Lower lobe of right lung (tissue), 2 donors: Measurements from ENCODE around the gene KIF2A. TPM values are rescaled to one million over a fixed set of nuclear protein-coding genes. Genes with fewer than 3 reads are reported as not detected.

ENCODE experiments used
- ATAC-seq, 2 donors: fragments of 200-7000 bp; cut with Tn5 transposase; one replicate each; pipeline ENCODE4 v1.9.1; 2020 to 2022; ENCODE audit warnings: mild to moderate bottlenecking in 2 of 2, moderate library complexity in 2 of 2
- DNase-seq: peaks from one replicate; pipeline ENCODE4 v3.0.0-alpha.2; 2020
- H3K27ac ChIP-seq: fragments of 200-600 bp; one replicate; pipeline ENCODE4 v1.8.0; 2022
- H3K27me3 ChIP-seq: fragments of 200-600 bp; one replicate; pipeline ENCODE4 v1.8.0; 2022; ENCODE audit warnings: low read depth
- H3K36me3 ChIP-seq: fragments of 200-600 bp; one replicate; pipeline ENCODE4 v1.8.0; 2022; ENCODE audit warnings: mild to moderate bottlenecking
- H3K4me1 ChIP-seq: fragments of 200-600 bp; one replicate; pipeline ENCODE4 v1.8.0; 2022
- H3K4me3 ChIP-seq: fragments of 200-600 bp; one replicate; pipeline ENCODE4 v1.8.0; 2022; ENCODE audit warnings: mild to moderate bottlenecking
- H3K9me3 ChIP-seq: fragments of 200-600 bp; one replicate; pipeline ENCODE4 v1.8.0; 2022
- CTCF ChIP-seq: fragments of 200-600 bp; IDR thresholded peaks from one replicate; pipeline ENCODE4 v1.8.0; 2022; ENCODE audit warnings: antibody characterized with exemption, mild to moderate bottlenecking
- intact Hi-C: fragments of 100-400 bp; cut with DNase I; formaldehyde crosslinking; loops from one replicate; pipeline ENCODE4 v1.11.0; 2022
- total RNA-seq: library from RNA; stranded (reverse); fragmentation: NEBNext Ultra II Directional; extraction: Animal tissue kit (Norgen Biotek cat#: 25700); gene quantifications from one replicate; pipeline ENCODE4 v1.2.1, GENCODE V29; 2021
- donor health status: DM: no; HTN: yes; CAD: no; lungs with severe emphysema.

Gene KIF2A
- total RNA-seq, 1 donor from 2014 or later, result 23.5 TPM

- DNase-seq (no peak), ATAC-seq (no peak)
- no peak for TF ChIP-seq CTCF
- Histone ChIP-seq H3K9me3 (no peaks in the 10 kb centered on the region), H3K27me3 (no peaks in the 10 kb centered on the region), H3K36me3 (no peaks in the 10 kb centered on the region), H3K4me1 (peaks cover 15% of the 10 kb centered on the region), H3K27ac (peak overlapping the region; percentile 87), H3K4me3 (peak overlapping the region; percentile 81)
- intact Hi-C loops, result no loop called here
Measured at GRCh38 chr5:62305358-62305714, 670 bp upstream of the KIF2A start.

- no peaks in the 10 kb centered on the region for H3K36me3 ChIP-seq
Measured at GRCh38 chr5:62306323-62306895, 403 bp downstream of the KIF2A start.

GRCh38 chr5:62306896-62307689, 1.1 kb downstream of the KIF2A start:
- Histone ChIP-seq H3K9me3 (no peaks in the 10 kb centered on the region), H3K4me1 (peaks cover 15% of the 10 kb centered on the region), H3K27me3 (no peaks in the 10 kb centered on the region), H3K36me3 (no peaks in the 10 kb centered on the region), H3K4me3 (peak overlapping the region; percentile 81), H3K27ac (peak overlapping the region; percentile 87)
- intact Hi-C loops, result no loop called here
- DNase-seq, result no peak
- no peak for TF ChIP-seq CTCF
- peak; percentile 44 to 47 for ATAC-seq

More at GRCh38 chr5:62306323-62306895, 403 bp downstream of the KIF2A start:
- Histone ChIP-seq H3K9me3 (no peaks in the 10 kb centered on the region), H3K4me3 (peak overlapping the region; percentile 81), H3K27me3 (no peaks in the 10 kb centered on the region), H3K4me1 (peaks cover 15% of the 10 kb centered on the region), H3K27ac (peak overlapping the region; percentile 87)
- peak; percentile 69 to 84 for ATAC-seq
- intact Hi-C loops, result no loop called here
- no peak for TF ChIP-seq CTCF
- DNase-seq, result peak; percentile 59

GRCh38 chr5:62308439-62308838, 2.4 kb downstream of the KIF2A start:
- peaks cover 15% of the 10 kb centered on the region for H3K4me1 ChIP-seq
- no peak for ATAC-seq
- H3K4me3 ChIP-seq, result no peak overlapping the region
- H3K27me3 ChIP-seq, result no peaks in the 10 kb centered on the region
- no peak for DNase-seq
- H3K36me3 ChIP-seq, result no peaks in the 10 kb centered on the region
- TF ChIP-seq CTCF, result no peak
- no peak overlapping the region for H3K27ac ChIP-seq
- H3K9me3 ChIP-seq, result no peaks in the 10 kb centered on the region
- intact Hi-C loops, result no loop called here

- no peak overlapping the region for H3K4me3 ChIP-seq
- no peak for DNase-seq
- intact Hi-C loops, result no loop called here
- no peaks in the 10 kb centered on the region for H3K27me3 ChIP-seq
- H3K27ac ChIP-seq, result no peak overlapping the region
- ATAC-seq, result no peak
- no peak for TF ChIP-seq CTCF
- H3K4me1 ChIP-seq, result peaks cover 15% of the 10 kb centered on the region
- no peaks in the 10 kb centered on the region for H3K9me3 ChIP-seq
- no peaks in the 10 kb centered on the region for H3K36me3 ChIP-seq
Measured at GRCh38 chr5:62309107-62309506, 3.1 kb downstream of the KIF2A start.
